ENCODE results near the gene KRTAP11-1. TPM values are rescaled to one million over a fixed set of nuclear protein-coding genes. Genes with fewer than 3 reads are reported as not detected.

KRTAP11-1 gene
- total RNA-seq, 4 donors from 2014 or later: not detected

- Histone ChIP-seq H3K36me3 (no peaks in the 10 kb centered on the region), H3K9me3 (no peaks in the 10 kb centered on the region), H3K4me1 (no peaks in the 10 kb centered on the region), H3K27ac (no peak overlapping the region), H3K4me3 (no peak overlapping the region), H3K27me3 (no peaks in the 10 kb centered on the region)
- TF ChIP-seq CTCF (IDR thresholded peaks at IDR 0.05) (no peak), POLR2AphosphoS5 (IDR thresholded peaks at IDR 0.05) (no peak), POLR2A (IDR thresholded peaks at IDR 0.05) (no peak), EP300 (IDR thresholded peaks at IDR 0.05) (no peak)
- ATAC-seq: no peak
- 86 to 88% methylated on average over 6 of the region's 6 CpGs for WGBS, 2 donors (ENCODE audit: low coverage in 1 of 2)
Observed at GRCh38 chr21:30838536-30838935, 42.8 kb downstream of the KRTAP11-1 start.

- 27 to 45% methylated on average over 4 to 6 of the region's 6 CpGs for WGBS, 2 donors (ENCODE audit: low coverage in 1 of 2)
- TF ChIP-seq CTCF (IDR thresholded peaks at IDR 0.05) (peak in 2 of 4 experiments; percentile 14 to 32), POLR2AphosphoS5 (IDR thresholded peaks at IDR 0.05) (no peak), POLR2A (IDR thresholded peaks at IDR 0.05) (no peak), EP300 (IDR thresholded peaks at IDR 0.05) (no peak)
- Histone ChIP-seq H3K27me3 (no peaks in the 10 kb centered on the region), H3K4me1 (no peaks in the 10 kb centered on the region), H3K4me3 (no peak overlapping the region), H3K36me3 (no peaks in the 10 kb centered on the region), H3K27ac (no peak overlapping the region), H3K9me3 (peaks cover 0 to 16% (median 0%) of the 10 kb centered on the region in 3 donors)
- no peak for ATAC-seq
Observed at GRCh38 chr21:30831194-30831765, 50.1 kb downstream of the KRTAP11-1 start.

Other genes starting within 250 kb of the KRTAP11-1 start
- not detected for gene KRTAP20-2, start 246.4 kb downstream of the KRTAP11-1 start, total RNA-seq
- gene KRTAP20-3, start 238.7 kb downstream of the KRTAP11-1 start, total RNA-seq: not detected
- gene KRTAP21-3, start 162.8 kb downstream of the KRTAP11-1 start, total RNA-seq: not detected
- gene KRTAP21-2, start 134.3 kb downstream of the KRTAP11-1 start, total RNA-seq: not detected
- gene KRTAP21-1, start 126.2 kb downstream of the KRTAP11-1 start, total RNA-seq: not detected
- gene KRTAP8-1, start 68.3 kb downstream of the KRTAP11-1 start, total RNA-seq: not detected
- not detected for gene KRTAP7-1, start 51.8 kb downstream of the KRTAP11-1 start, total RNA-seq
- not detected for gene KRTAP19-8, start 156.9 kb upstream of the KRTAP11-1 start, total RNA-seq